Pancreas (tissue), 10 donors: ENCODE measurements around the gene CCDC148. TPM values are rescaled to one million over a fixed set of nuclear protein-coding genes. Genes with fewer than 3 reads are reported as not detected.

Experiments
- ATAC-seq, 4 donors: fragments of 200-7000 bp; cut with Tn5 transposase; one replicate each; pipeline versions ENCODE4 v1.8.0 to v1.9.1; 2020; ENCODE audit warnings: mild to moderate bottlenecking in 4 of 4, moderate library complexity in 4 of 4
- DNase-seq, 6 donors: peaks; one replicate each; pipeline ENCODE4 v3.0.0-alpha.2; 2020
- FAIRE-seq: peaks from 2 replicates; lab custom pipeline; 2012; peaks lifted over from hg19 to GRCh38; lab: Jason Lieb, UNC
- H3K27ac ChIP-seq, 4 donors: fragments of 200-600 bp; sonication (generic); 1 replicate in 3 of 4; 2 replicates in 1 of 4; pipeline versions ENCODE4 v1.5.0 to v1.8.0; 2020
- H3K27me3 ChIP-seq, 4 donors: fragments of 200-600 bp; one replicate each; pipeline ENCODE4 v1.8.0; 2021
- H3K36me3 ChIP-seq, 3 donors: fragments of 200-600 bp; sonication (generic) in 1 of 3; one replicate each; pipeline versions ENCODE4 v1.5.0 to v1.8.0; 2020 to 2021
- H3K4me1 ChIP-seq, 3 donors: fragments of 200-600 bp; one replicate each; pipeline ENCODE4 v1.8.0; 2021
- H3K4me3 ChIP-seq, 4 donors: fragments of 200-600 bp; sonication (generic) in 2 of 4; one replicate each; pipeline versions ENCODE4 v1.5.0 to v1.8.0; 2020 to 2021
- H3K9me3 ChIP-seq, 4 donors: fragments of 200-600 bp; one replicate each; pipeline ENCODE4 v1.8.0; 2021
- CTCF ChIP-seq, 4 donors: fragments of 200-600 bp; sonication (generic) in 3 of 4; IDR thresholded peaks; one replicate each; pipeline versions ENCODE4 v1.5.0 to v1.8.0; 2021; ENCODE audit warnings: antibody characterized with exemption in 4 of 4
- WGBS, 2 donors: extraction: QIAGEN DNeasy Blood & Tissue Kit; methylation state at CpG; one replicate each; pipeline ENCODE4 v1.1.7; 2013; 5-methylcytosine and 5-hydroxymethylcytosine counted together
- intact Hi-C, 3 donors: fragments of 100-400 bp; cut with DNase I; formaldehyde crosslinking; loops; one replicate each; pipeline versions ENCODE4 v1.11.1 to v1.14.2; 2022
- polyA plus RNA-seq, 2 donors: library from polyadenylated mRNA; stranded (reverse); fragments of 200-250 nt; gene quantifications; one replicate each; pipeline ENCODE4 v1.2.3, GENCODE V29; 2013
- total RNA-seq, 6 donors: library from RNA; stranded (reverse); fragmentation: NEBNext Ultra II Directional in 4 of 6; extraction: Animal tissue kit (Norgen Biotek cat#: 25700) in 4 of 6; gene quantifications; one replicate each; pipeline versions ENCODE4 v1.2.1 to v1.2.4, GENCODE V29; 2021 to 2023
- donor health status: healthy with polysubstance abuse.
- donor health status: DM: no; HTN: no; CAD: no; lungs with moderate emphysema.
- donor health status: DM: no; HTN: no; CAD: no.
- donor health status: control.
- donor health status: control.
- donor health status: Bipolar disorder and iron deficiency.
- donor health status: DM: yes; HTN: yes; CAD: no.
- donor health status: DM: no; HTN: no; CAD: no.
- donor health status: DM: no; HTN: no; CAD: no.
- donor health status: DM: yes; HTN: yes; CAD: no.

CCDC148 gene
- total and polyA plus RNA-seq, 8 donors: 0.38 to 1.5 (median 0.79) TPM

GRCh38 chr2:158381978-158382377, 74.6 kb downstream of the CCDC148 start:
- Histone ChIP-seq H3K4me1 (no peaks in the 10 kb centered on the region), H3K4me3 (no peak overlapping the region), H3K9me3 (no peaks in the 10 kb centered on the region), H3K27ac (no peak overlapping the region), H3K27me3 (no peaks in the 10 kb centered on the region), H3K36me3 (no peaks in the 10 kb centered on the region)
- DNase-seq: no peak
- ATAC-seq: no peak
- intact Hi-C loops: no loop called here
- TF ChIP-seq CTCF (IDR thresholded peaks at IDR 0.05): no peak
- 91% methylated on average over 3 of the region's 3 CpGs for WGBS, 2 donors
- FAIRE-seq: no peak

DNA sequence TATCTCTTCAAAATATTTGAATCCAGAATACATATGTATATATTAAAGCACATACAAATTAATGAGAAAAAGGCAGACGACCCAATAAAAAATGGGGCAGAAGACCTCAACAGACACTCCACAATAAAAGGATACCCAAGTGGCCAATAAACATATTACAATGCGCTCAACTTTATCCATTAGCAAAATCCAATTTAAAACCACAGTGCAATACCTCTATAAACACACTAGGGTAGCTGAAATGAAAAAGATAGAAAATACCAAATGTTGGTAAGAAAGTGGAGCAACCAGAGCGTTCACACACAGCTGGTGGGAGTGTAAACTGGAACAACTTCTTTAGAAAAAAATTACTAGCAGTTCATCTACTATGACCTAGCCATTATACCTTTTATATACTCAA, 75.3 kb downstream of the CCDC148 start:
- no peak for TF ChIP-seq CTCF (IDR thresholded peaks at IDR 0.05)
- Histone ChIP-seq H3K36me3 (no peaks in the 10 kb centered on the region), H3K4me3 (no peak overlapping the region), H3K27ac (no peak overlapping the region), H3K9me3 (no peaks in the 10 kb centered on the region), H3K27me3 (no peaks in the 10 kb centered on the region), H3K4me1 (no peaks in the 10 kb centered on the region)
- ATAC-seq (no peak), FAIRE-seq (no peak), DNase-seq (no peak)
- 82 to 83% methylated on average over 3 of the region's 3 CpGs for WGBS, 2 donors
- intact Hi-C loops: no loop called here

DNA sequence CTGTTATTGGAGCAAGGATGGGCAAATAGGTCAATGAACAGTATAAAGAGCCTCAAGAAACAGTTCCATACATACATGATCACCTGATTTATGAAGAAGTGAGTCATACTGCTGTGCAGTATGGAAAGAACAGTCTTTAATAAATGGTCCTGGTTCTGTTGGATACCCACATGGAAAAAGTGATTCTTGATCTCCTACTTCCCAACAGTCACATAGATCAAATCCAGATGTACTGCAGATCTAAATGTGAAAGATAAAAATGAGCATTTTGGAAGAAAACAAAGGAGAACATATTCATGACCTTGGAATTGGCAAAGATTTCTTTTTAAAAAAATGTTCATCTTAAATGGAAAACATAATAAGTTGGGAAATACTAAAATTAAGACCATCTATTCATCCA, 75.8 kb downstream of the CCDC148 start:
- intact Hi-C loops: no loop called here
- H3K4me3 ChIP-seq: no peak overlapping the region
- no peaks in the 10 kb centered on the region for H3K4me1 ChIP-seq
- no peaks in the 10 kb centered on the region for H3K27me3 ChIP-seq
- H3K27ac ChIP-seq: no peak overlapping the region
- H3K36me3 ChIP-seq: no peaks in the 10 kb centered on the region
- ATAC-seq: no peak
- FAIRE-seq: no peak
- no peaks in the 10 kb centered on the region for H3K9me3 ChIP-seq
- TF ChIP-seq CTCF (IDR thresholded peaks at IDR 0.05): no peak
- DNase-seq: no peak

- intact Hi-C loops: no loop called here
- no peaks in the 10 kb centered on the region for H3K36me3 ChIP-seq
- FAIRE-seq (no peak), ATAC-seq (no peak), DNase-seq (no peak)
- no peaks in the 10 kb centered on the region for H3K27me3 ChIP-seq
- no peak overlapping the region for H3K4me3 ChIP-seq
- no peak for TF ChIP-seq CTCF (IDR thresholded peaks at IDR 0.05)
- 84 to 87% methylated on average over 1 of the region's 1 CpG for WGBS, 2 donors
- H3K4me1 ChIP-seq: no peaks in the 10 kb centered on the region
- no peak overlapping the region for H3K27ac ChIP-seq
- no peaks in the 10 kb centered on the region for H3K9me3 ChIP-seq
Observed at GRCh38 chr2:158378926-158379325, 77.6 kb downstream of the CCDC148 start.

DNA sequence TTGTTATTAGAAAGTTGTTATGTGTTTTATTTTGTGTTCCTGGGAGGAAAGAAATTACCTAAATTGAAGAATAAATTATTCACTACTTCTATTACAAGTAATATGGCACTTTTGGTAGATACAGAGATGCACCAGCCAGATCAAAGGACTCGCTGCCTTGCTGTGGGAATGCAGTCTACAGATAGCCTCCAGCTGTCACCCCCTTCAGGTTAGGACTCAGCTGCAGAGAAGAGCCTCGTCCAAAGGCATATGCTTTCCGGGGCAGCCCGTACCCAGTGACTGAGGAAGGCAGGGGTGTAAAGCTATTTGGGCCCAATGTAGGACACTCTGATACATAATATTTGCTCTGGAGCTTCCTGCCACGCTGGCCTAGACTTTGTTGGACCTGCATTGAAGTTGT, 90.2 kb downstream of the CCDC148 start:
- WGBS, 2 donors: 75 to 89% methylated on average over 5 of the region's 5 CpGs
- no peak for DNase-seq
- intact Hi-C loops: no loop called here
- FAIRE-seq: no peak
- ATAC-seq: no peak
- Histone ChIP-seq H3K4me1 (no peaks in the 10 kb centered on the region), H3K9me3 (no peaks in the 10 kb centered on the region), H3K36me3 (no peaks in the 10 kb centered on the region), H3K27me3 (no peaks in the 10 kb centered on the region), H3K27ac (no peak overlapping the region), H3K4me3 (no peak overlapping the region)
- TF ChIP-seq CTCF (IDR thresholded peaks at IDR 0.05): no peak
